Measurements from ENCODE around the gene PHLDB3. TPM values are rescaled to one million over a fixed set of nuclear protein-coding genes. Genes with fewer than 3 reads are reported as not detected.

The PHLDB3 gene
- polyA plus RNA-seq, 1 donor from 2014 or later, result 5.6 TPM

- no peak for TF ChIP-seq REST (IDR thresholded peaks at IDR 0.05; ENCODE audit: borderline replicate concordance)
Observed at GRCh38 chr19:43454031-43454430, 50.5 kb downstream of the PHLDB3 start (continued).

DNA sequence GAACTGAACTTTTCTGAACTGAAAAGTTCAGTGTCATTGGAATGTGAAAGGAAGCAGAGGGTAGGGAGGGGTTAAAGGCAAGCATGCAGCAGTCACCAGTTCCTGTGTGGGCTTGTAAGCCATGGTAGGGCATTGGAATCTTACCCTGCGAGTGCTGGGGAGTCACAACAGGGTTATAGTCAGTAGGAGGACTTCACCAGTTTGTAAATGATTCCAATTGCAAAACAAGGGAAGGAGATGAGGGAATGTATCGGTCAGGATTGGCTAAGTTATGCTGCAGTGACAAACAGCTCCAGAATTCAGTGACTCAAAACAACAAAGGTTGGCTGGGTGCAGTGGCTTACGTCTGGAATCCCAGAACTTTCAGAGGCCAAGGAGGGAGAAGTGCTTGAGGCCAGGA lies 52.0 kb downstream of the PHLDB3 start:
- Histone ChIP-seq H3K9me3 (ENCODE audit: low read length) (no peaks in the 10 kb centered on the region), H3K9ac (ENCODE audit: low read length) (no peak overlapping the region), H3K4me2 (ENCODE audit: low read length) (no peak overlapping the region), H3K36me3 (ENCODE audit: insufficient read depth, low read length) (no peaks in the 10 kb centered on the region), H3K79me2 (replicated peaks; ENCODE audit: insufficient read depth, low read length) (no peaks in the 10 kb centered on the region), H3K27me3 (ENCODE audit: insufficient read depth, low read depth, low read length) (no peaks in the 10 kb centered on the region), H3K9me2 (ENCODE audit: insufficient read depth, low read length) (no peaks in the 10 kb centered on the region), H2AFZ (ENCODE audit: low read depth, low read length) (no peak overlapping the region), H3F3A (ENCODE audit: insufficient read depth, low read length, poor library complexity, severe bottlenecking) (no peaks in the 10 kb centered on the region), H4K20me1 (ENCODE audit: insufficient read depth) (no peaks in the 10 kb centered on the region), H3K27ac (ENCODE audit: low read length) (no peak overlapping the region), H3K4me3 (ENCODE audit: low read length) (no peak overlapping the region)
- TF ChIP-seq RAD21 (conservative IDR thresholded peaks at IDR 0.05) (no peak), TAF1 (IDR thresholded peaks at IDR 0.05; ENCODE audit: low read depth) (no peak), REST (IDR thresholded peaks at IDR 0.05; ENCODE audit: borderline replicate concordance) (no peak), POLR2AphosphoS5 (IDR thresholded peaks at IDR 0.05) (no peak), SMC3 (conservative IDR thresholded peaks at IDR 0.05; ENCODE audit: poor library complexity) (no peak), MXI1 (conservative IDR thresholded peaks at IDR 0.05; ENCODE audit: poor library complexity, severe bottlenecking) (no peak), EZH2 (IDR thresholded peaks at IDR 0.05; ENCODE audit: borderline replicate concordance, insufficient read depth, low read length, poor library complexity, severe bottlenecking) (no peak), EP300 (conservative IDR thresholded peaks at IDR 0.05; ENCODE audit: poor library complexity, severe bottlenecking) (no peak)

- H2AFZ ChIP-seq (ENCODE audit: low read depth, low read length), result no peak overlapping the region
- no peaks in the 10 kb centered on the region for H3K27me3 ChIP-seq (ENCODE audit: insufficient read depth, low read depth, low read length)
- TF ChIP-seq EZH2 (IDR thresholded peaks at IDR 0.05; ENCODE audit: borderline replicate concordance, insufficient read depth, low read length, poor library complexity, severe bottlenecking) (no peak), EP300 (conservative IDR thresholded peaks at IDR 0.05; ENCODE audit: poor library complexity, severe bottlenecking) (no peak), MXI1 (conservative IDR thresholded peaks at IDR 0.05; ENCODE audit: poor library complexity, severe bottlenecking) (no peak), POLR2AphosphoS5 (IDR thresholded peaks at IDR 0.05) (no peak), SMC3 (conservative IDR thresholded peaks at IDR 0.05; ENCODE audit: poor library complexity) (no peak), CTCF (IDR thresholded peaks at IDR 0.05; ENCODE audit: poor library complexity, severe bottlenecking) (no peak), REST (IDR thresholded peaks at IDR 0.05; ENCODE audit: borderline replicate concordance) (no peak), TAF1 (IDR thresholded peaks at IDR 0.05; ENCODE audit: low read depth) (no peak), RAD21 (conservative IDR thresholded peaks at IDR 0.05) (no peak)
Observed at GRCh38 chr19:43450545-43450997, 54.0 kb downstream of the PHLDB3 start.

More at GRCh38 chr19:43450545-43450997, 54.0 kb downstream of the PHLDB3 start:
- H3K4me3 ChIP-seq (ENCODE audit: low read length), result no peak overlapping the region
- no peaks in the 10 kb centered on the region for H4K20me1 ChIP-seq (ENCODE audit: insufficient read depth)
- H3F3A ChIP-seq (ENCODE audit: insufficient read depth, low read length, poor library complexity, severe bottlenecking), result no peaks in the 10 kb centered on the region
- no peak overlapping the region for H3K4me2 ChIP-seq (ENCODE audit: low read length)
- no peak overlapping the region for H3K27ac ChIP-seq (ENCODE audit: low read length)
- H3K9me3 ChIP-seq (ENCODE audit: low read length), result no peaks in the 10 kb centered on the region
- no peak overlapping the region for H3K9ac ChIP-seq (ENCODE audit: low read length)
- H3K36me3 ChIP-seq (ENCODE audit: insufficient read depth, low read length), result no peaks in the 10 kb centered on the region
- no peaks in the 10 kb centered on the region for H3K79me2 ChIP-seq (replicated peaks; ENCODE audit: insufficient read depth, low read length)
- H3K9me2 ChIP-seq (ENCODE audit: insufficient read depth, low read length), result no peaks in the 10 kb centered on the region

Data from neural cell (in vitro differentiated cells).